DND-41 (cell line): ENCODE measurements around the gene HLA-DPB1.

ENCODE experiments used
- CTCF ChIP-seq: IDR thresholded peaks from 2 replicates; pipeline ENCODE4 v1.5.1; 2012; ENCODE audit warnings: borderline replicate concordance, low read length, moderate library complexity, mild to moderate bottlenecking; ENCODE audit not compliant: poor library complexity, severe bottlenecking; ENCODE audit errors: extremely low read depth
- EZH2 ChIP-seq: IDR thresholded peaks from 3 replicates; pipeline ENCODE4 v1.6.1; 2012; ENCODE audit warnings: borderline replicate concordance, low read depth, mild to moderate bottlenecking, moderate library complexity, low read length, inconsistent platforms; ENCODE audit not compliant: severe bottlenecking

- no peak for TF ChIP-seq CTCF
- TF ChIP-seq EZH2 = no peak
Observed at GRCh38 chr6:33073431-33073871, 2.3 kb upstream of the HLA-DPB1 start, which contains the start of gene HLA-DPA1.
